Astrocyte (in vitro differentiated cells and primary cell): ENCODE results near the gene DNAL1. TPM values are rescaled to one million over a fixed set of nuclear protein-coding genes. Genes with fewer than 3 reads are reported as not detected.

Source experiments
- DNase-seq: peaks from one replicate; pipeline ENCODE4 v3.0.0-alpha.2; 2010; ENCODE audit warnings: low read depth
- FAIRE-seq: peaks from 2 replicates; lab custom pipeline; 2011; peaks lifted over from hg19 to GRCh38; lab: Jason Lieb, UNC
- H2AFZ ChIP-seq: 2 replicates; pipeline ENCODE4 v1.6.0; 2012; ENCODE audit warnings: low read depth, low read length, inconsistent platforms
- H3K27ac ChIP-seq: 2 replicates; pipeline ENCODE4 v1.5.1; 2011; ENCODE audit warnings: low read depth, low read length, inconsistent platforms
- H3K27me3 ChIP-seq: 2 replicates; pipeline ENCODE4 v1.6.0; 2011; ENCODE audit warnings: low read length, inconsistent platforms; ENCODE audit not compliant: insufficient read depth
- H3K36me3 ChIP-seq: 2 replicates; pipeline ENCODE4 v1.5.1; 2011; ENCODE audit warnings: low read length, inconsistent platforms; ENCODE audit not compliant: insufficient read depth
- H3K4me1 ChIP-seq: 2 replicates; pipeline ENCODE4 v1.5.1; 2011; ENCODE audit warnings: low read length, inconsistent platforms; ENCODE audit not compliant: insufficient read depth
- H3K4me2 ChIP-seq: 2 replicates; pipeline ENCODE4 v1.6.0; 2012; ENCODE audit warnings: low read length, inconsistent platforms
- H3K4me3 ChIP-seq: 2 replicates; pipeline ENCODE4 v1.5.1; 2011; ENCODE audit warnings: low read depth, mild to moderate bottlenecking, low read length, inconsistent platforms; ENCODE audit not compliant: insufficient read depth
- H3K79me2 ChIP-seq: 2 replicates; pipeline ENCODE4 v1.6.0; 2012; ENCODE audit warnings: mild to moderate bottlenecking, low read length, inconsistent platforms; ENCODE audit not compliant: insufficient read depth
- H3K9ac ChIP-seq: 2 replicates; pipeline ENCODE4 v1.6.0; 2012; ENCODE audit warnings: mild to moderate bottlenecking, low read length, inconsistent platforms
- H3K9me3 ChIP-seq: 2 replicates; pipeline ENCODE4 v1.5.1; 2012; ENCODE audit warnings: low read depth, mild to moderate bottlenecking, low read length, inconsistent platforms; ENCODE audit not compliant: insufficient read depth
- H4K20me1 ChIP-seq: 2 replicates; pipeline ENCODE4 v1.6.0; 2012; ENCODE audit warnings: low read length, inconsistent platforms; ENCODE audit not compliant: insufficient read depth
- H3K27ac Mint-ChIP-seq: one replicate; pipeline ENCODE4 v1.8.0; 2021; ENCODE audit warnings: mild to moderate bottlenecking, mixed read lengths; ENCODE audit not compliant: unreplicated experiment
- H3K27me3 Mint-ChIP-seq: one replicate; pipeline ENCODE4 v1.8.0; 2021; ENCODE audit warnings: low read depth, mixed read lengths; ENCODE audit not compliant: unreplicated experiment
- H3K36me3 Mint-ChIP-seq: one replicate; pipeline ENCODE4 v1.8.0; 2021; ENCODE audit warnings: low read depth, mixed read lengths; ENCODE audit not compliant: unreplicated experiment
- H3K4me1 Mint-ChIP-seq: one replicate; pipeline ENCODE4 v1.8.0; 2021; ENCODE audit warnings: low read depth, mixed read lengths; ENCODE audit not compliant: unreplicated experiment
- H3K4me3 Mint-ChIP-seq: one replicate; pipeline ENCODE4 v1.8.0; 2021; ENCODE audit warnings: mild to moderate bottlenecking, moderate library complexity, mixed read lengths; ENCODE audit not compliant: unreplicated experiment
- H3K9me3 Mint-ChIP-seq: one replicate; pipeline ENCODE4 v1.8.0; 2021; ENCODE audit warnings: mild to moderate bottlenecking, mixed read lengths; ENCODE audit not compliant: unreplicated experiment
- EZH2 ChIP-seq: IDR thresholded peaks from 2 replicates; pipeline ENCODE4 v1.6.1; 2012; ENCODE audit warnings: mild to moderate bottlenecking, low read length, inconsistent platforms; ENCODE audit not compliant: insufficient read depth
- total RNA-seq: library from RNA; stranded (reverse); gene quantifications from 2 replicates; pipeline ENCODE4 v1.2.1, GENCODE V29; 2021
- TF ChIP-seq, protein P1 (sequence below): IDR thresholded peaks from 2 replicates; pipeline ENCODE4 v1.5.1; 2011; ENCODE audit warnings: low read depth, mild to moderate bottlenecking, inconsistent platforms, low read length, moderate library complexity; ENCODE audit not compliant: insufficient read depth

DNAL1 gene
- total RNA-seq, 1 donor from 2014 or later = 24.9 TPM

DNA sequence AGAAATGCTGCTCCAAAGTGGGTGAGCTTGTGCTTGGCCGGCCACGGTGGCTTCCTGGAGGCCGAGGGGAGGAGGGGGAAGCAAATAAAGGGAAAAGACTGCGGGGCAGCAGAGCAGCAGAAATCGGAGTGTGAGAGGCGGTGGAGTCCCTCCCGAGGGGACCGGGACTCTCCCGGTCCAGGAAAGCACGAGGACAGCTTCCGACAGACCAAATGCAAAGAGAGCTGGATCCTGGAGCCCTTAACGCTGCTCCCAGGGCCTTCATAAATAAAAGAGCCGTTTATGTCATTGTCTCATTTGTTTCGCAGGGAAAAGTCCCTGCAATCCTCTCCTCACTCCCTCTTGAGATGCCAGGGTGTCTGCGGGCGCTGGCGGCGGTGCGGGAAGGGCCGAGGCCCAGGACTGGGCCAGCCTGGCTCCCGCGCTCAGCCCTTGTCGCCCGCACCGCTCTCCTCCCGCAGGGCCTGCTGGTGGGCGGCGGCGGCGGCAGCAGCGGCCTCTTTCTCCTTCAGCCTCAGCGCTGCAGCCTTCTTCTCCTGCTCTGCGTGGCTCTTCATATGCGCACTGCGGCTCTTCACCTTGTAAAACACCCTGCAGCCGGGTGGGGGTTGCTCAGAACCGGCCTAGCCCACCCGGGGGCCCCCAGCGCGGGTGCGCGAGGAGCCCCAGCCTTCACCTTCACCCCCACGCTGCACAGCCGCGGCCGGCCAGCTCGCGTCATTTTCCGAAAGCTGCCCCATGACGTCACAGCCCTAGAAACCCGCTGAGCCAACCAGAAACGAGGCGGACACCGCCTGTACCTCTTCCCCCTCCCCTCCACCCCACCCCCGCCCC lies 73.8 kb downstream of the DNAL1 start:
- H3K9me3 Mint-ChIP-seq = no peaks in the 10 kb centered on the region
- H3K79me2 ChIP-seq = peaks cover 16% of the 10 kb centered on the region
- peaks cover 40% of the 10 kb centered on the region for H3K36me3 ChIP-seq
- peak overlapping the region; percentile 74 for H3K4me3 Mint-ChIP-seq
- peak overlapping the region; percentile 13 for H3K27ac ChIP-seq
- no peaks in the 10 kb centered on the region for H3K27me3 ChIP-seq
- H3K4me3 ChIP-seq = no peak overlapping the region
- H3K27ac Mint-ChIP-seq = peak overlapping the region; percentile 92
- H3K36me3 Mint-ChIP-seq = peaks cover 19% of the 10 kb centered on the region
- peaks cover 12% of the 10 kb centered on the region for H4K20me1 ChIP-seq
- H3K9ac ChIP-seq = peak overlapping the region; percentile 18
- no peak for TF ChIP-seq EZH2
- TF ChIP-seq, protein P1, sequence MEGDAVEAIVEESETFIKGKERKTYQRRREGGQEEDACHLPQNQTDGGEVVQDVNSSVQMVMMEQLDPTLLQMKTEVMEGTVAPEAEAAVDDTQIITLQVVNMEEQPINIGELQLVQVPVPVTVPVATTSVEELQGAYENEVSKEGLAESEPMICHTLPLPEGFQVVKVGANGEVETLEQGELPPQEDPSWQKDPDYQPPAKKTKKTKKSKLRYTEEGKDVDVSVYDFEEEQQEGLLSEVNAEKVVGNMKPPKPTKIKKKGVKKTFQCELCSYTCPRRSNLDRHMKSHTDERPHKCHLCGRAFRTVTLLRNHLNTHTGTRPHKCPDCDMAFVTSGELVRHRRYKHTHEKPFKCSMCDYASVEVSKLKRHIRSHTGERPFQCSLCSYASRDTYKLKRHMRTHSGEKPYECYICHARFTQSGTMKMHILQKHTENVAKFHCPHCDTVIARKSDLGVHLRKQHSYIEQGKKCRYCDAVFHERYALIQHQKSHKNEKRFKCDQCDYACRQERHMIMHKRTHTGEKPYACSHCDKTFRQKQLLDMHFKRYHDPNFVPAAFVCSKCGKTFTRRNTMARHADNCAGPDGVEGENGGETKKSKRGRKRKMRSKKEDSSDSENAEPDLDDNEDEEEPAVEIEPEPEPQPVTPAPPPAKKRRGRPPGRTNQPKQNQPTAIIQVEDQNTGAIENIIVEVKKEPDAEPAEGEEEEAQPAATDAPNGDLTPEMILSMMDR = no peak
- H3K27me3 Mint-ChIP-seq = no peaks in the 10 kb centered on the region
- no peak overlapping the region for H2AFZ ChIP-seq
- peaks cover 28% of the 10 kb centered on the region for H3K4me1 Mint-ChIP-seq
- FAIRE-seq = no peak
- DNase-seq = no peak
- H3K4me1 ChIP-seq = peaks cover 28% of the 10 kb centered on the region
- H3K9me3 ChIP-seq = no peaks in the 10 kb centered on the region
- H3K4me2 ChIP-seq = peak overlapping the region; percentile 65

DNA sequence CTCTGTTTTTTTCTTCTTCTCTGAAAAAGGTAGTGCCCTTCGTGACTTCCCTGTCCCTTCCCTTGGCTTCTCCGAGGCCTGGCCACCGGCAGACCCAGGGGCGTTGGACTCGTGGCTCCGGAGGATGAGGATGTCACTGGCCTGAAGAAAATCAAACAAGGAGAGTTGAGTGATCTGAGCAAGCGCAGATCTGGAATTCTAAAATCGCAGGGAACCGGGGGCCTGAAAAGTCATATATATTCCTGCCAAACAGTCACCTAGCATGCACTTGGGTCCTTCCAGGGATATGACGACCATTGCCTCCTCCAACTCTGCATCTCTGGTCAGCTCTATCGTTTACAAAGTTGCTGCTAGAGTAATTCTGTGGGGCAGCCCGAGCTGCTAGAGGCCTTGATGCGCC lies 74.6 kb downstream of the DNAL1 start:
- Mint-ChIP-seq H3K27ac (peak overlapping the region; percentile 87), H3K27me3 (no peaks in the 10 kb centered on the region), H3K36me3 (peaks cover 21% of the 10 kb centered on the region), H3K9me3 (no peaks in the 10 kb centered on the region), H3K4me1 (peaks cover 35% of the 10 kb centered on the region), H3K4me3 (peak overlapping the region; percentile 54)
- no peak for DNase-seq
- Histone ChIP-seq H3K27ac (no peak overlapping the region), H2AFZ (no peak overlapping the region), H4K20me1 (peaks cover 11% of the 10 kb centered on the region), H3K4me1 (peaks cover 36% of the 10 kb centered on the region), H3K4me2 (no peak overlapping the region), H3K4me3 (no peak overlapping the region), H3K9ac (no peak overlapping the region), H3K9me3 (no peaks in the 10 kb centered on the region), H3K79me2 (peaks cover 12% of the 10 kb centered on the region), H3K27me3 (no peaks in the 10 kb centered on the region), H3K36me3 (peaks cover 40% of the 10 kb centered on the region)
- FAIRE-seq = no peak
- TF ChIP-seq, protein P1 = no peak
- TF ChIP-seq EZH2 = no peak

DNA sequence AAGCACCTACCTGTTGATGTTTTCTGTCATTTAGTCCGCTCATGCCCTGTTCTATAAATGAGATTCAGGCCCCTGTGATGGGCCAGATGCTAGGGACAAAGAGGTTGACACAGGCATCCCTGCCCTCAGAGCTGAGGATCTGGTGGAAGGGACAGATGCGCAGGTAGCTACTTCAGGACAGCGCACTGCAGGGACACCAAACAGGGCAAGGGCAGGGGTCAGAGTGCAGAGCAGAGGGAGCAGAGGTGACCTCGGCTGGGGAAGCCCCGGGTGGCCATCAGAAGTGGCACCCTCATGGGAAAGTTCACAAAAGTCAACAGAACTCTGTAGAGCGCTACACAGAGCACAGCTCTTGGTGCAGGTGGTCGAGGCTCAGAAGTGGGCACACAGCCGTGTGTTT lies 75.0 kb downstream of the DNAL1 start:
- Mint-ChIP-seq H3K4me3 (peak overlapping the region; percentile 40), H3K4me1 (peaks cover 36% of the 10 kb centered on the region), H3K36me3 (peaks cover 19% of the 10 kb centered on the region), H3K9me3 (no peaks in the 10 kb centered on the region), H3K27ac (no peak overlapping the region), H3K27me3 (no peaks in the 10 kb centered on the region)
- H3K4me2 ChIP-seq = no peak overlapping the region
- H3K9me3 ChIP-seq = no peaks in the 10 kb centered on the region
- H3K4me3 ChIP-seq = no peak overlapping the region
- FAIRE-seq = no peak
- H3K36me3 ChIP-seq = peaks cover 40% of the 10 kb centered on the region
- H3K79me2 ChIP-seq = peaks cover 12% of the 10 kb centered on the region
- no peaks in the 10 kb centered on the region for H3K27me3 ChIP-seq
- TF ChIP-seq EZH2 = no peak
- TF ChIP-seq, protein P1 = no peak
- H2AFZ ChIP-seq = no peak overlapping the region
- H3K4me1 ChIP-seq = peaks cover 36% of the 10 kb centered on the region
- no peak for DNase-seq
- H3K27ac ChIP-seq = no peak overlapping the region
- H4K20me1 ChIP-seq = peaks cover 11% of the 10 kb centered on the region
- no peak overlapping the region for H3K9ac ChIP-seq
